Psoas muscle (tissue), 8 donors: ENCODE results near the gene GPR63. TPM values are rescaled to one million over a fixed set of nuclear protein-coding genes. Genes with fewer than 3 reads are reported as not detected.

Experiments
- ATAC-seq, 4 donors: fragments of 200-7000 bp; cut with Tn5 transposase; one replicate each; pipeline ENCODE4 v1.9.1; 2020; ENCODE audit warnings: moderate library complexity in 3 of 4, mild to moderate bottlenecking in 2 of 4
- DNase-seq, 2 donors: peaks; one replicate each; pipeline ENCODE4 v3.0.0-alpha.2; 2020
- H3K27ac ChIP-seq: fragments of 200-600 bp; one replicate; pipeline ENCODE4 v1.8.0; 2022
- H3K27me3 ChIP-seq, 3 donors: fragments of 200-600 bp in 1 of 3; one replicate each; pipeline versions ENCODE4 v1.6.1 to v1.8.0; 2013 to 2022; ENCODE audit warnings: low read length in 2 of 3, mild to moderate bottlenecking in 2 of 3, moderate library complexity in 1 of 3; ENCODE audit not compliant: insufficient read depth in 3 of 3
- H3K36me3 ChIP-seq, 2 donors: fragments of 200-600 bp in 1 of 2; one replicate each; pipeline versions ENCODE4 v1.6.1 to v1.8.0; 2013 to 2022; ENCODE audit warnings: low read depth in 1 of 2, mild to moderate bottlenecking in 1 of 2, moderate library complexity in 1 of 2; ENCODE audit not compliant: insufficient read depth in 1 of 2
- H3K4me1 ChIP-seq: fragments of 200-600 bp; one replicate; pipeline ENCODE4 v1.8.0; 2022
- H3K4me3 ChIP-seq: fragments of 200-600 bp; one replicate; pipeline ENCODE4 v1.8.0; 2022; ENCODE audit warnings: mild to moderate bottlenecking
- H3K9me3 ChIP-seq: fragments of 200-600 bp; one replicate; pipeline ENCODE4 v1.8.0; 2022
- CTCF ChIP-seq: fragments of 200-600 bp; IDR thresholded peaks from one replicate; pipeline ENCODE4 v1.8.0; 2022; ENCODE audit warnings: antibody characterized with exemption
- WGBS, 3 donors: extraction: QIAGEN DNeasy Blood & Tissue Kit; methylation state at CpG; one replicate each; pipeline versions ENCODE4 v1.1.6 to v1.1.7; 2013; 5-methylcytosine and 5-hydroxymethylcytosine counted together
- intact Hi-C, 2 donors: fragments of 100-400 bp; cut with DNase I; formaldehyde crosslinking; loops; one replicate each; pipeline versions ENCODE4 v1.11.0 to v1.14.2; 2022
- polyA plus RNA-seq, 3 donors: library from polyadenylated mRNA; stranded (reverse); fragments of 200-250 nt; gene quantifications; one replicate each; pipeline ENCODE4 v1.2.3, GENCODE V29; 2013
- total RNA-seq, 4 donors: library from RNA; stranded (reverse); fragmentation: NEBNext Ultra II Directional in 2 of 4; extraction: Animal tissue kit (Norgen Biotek cat#: 25700) in 2 of 4; gene quantifications; one replicate each; pipeline versions ENCODE4 v1.2.1 to v1.2.4, GENCODE V29; 2021 to 2023
- donor health status: healthy with polysubstance abuse.
- donor health status: DM: no; HTN: no; CAD: no; lungs with moderate emphysema.
- donor health status: Bipolar disorder and iron deficiency.
- donor health status: healthy.
- donor health status: DM: yes; HTN: yes; CAD: no.
- donor health status: DM: no; HTN: no; CAD: no.
- donor health status: DM: no; HTN: no; CAD: no.
- donor health status: DM: yes; HTN: yes; CAD: no.

Gene GPR63
- total and polyA plus RNA-seq, 7 donors: 0.03 to 0.13 (median 0.07) TPM; not detected in 1

- no peak for ATAC-seq
- Histone ChIP-seq H3K4me3 (no peak overlapping the region), H3K4me1 (no peaks in the 10 kb centered on the region), H3K27ac (no peak overlapping the region), H3K36me3 (no peaks in the 10 kb centered on the region), H3K27me3 (no peaks in the 10 kb centered on the region), H3K9me3 (no peaks in the 10 kb centered on the region)
- no peak for DNase-seq
- 29 to 59% (median 56%) methylated on average over 1 of the region's 1 CpG for WGBS, 3 donors
- intact Hi-C loops: no loop called here
- no peak for TF ChIP-seq CTCF
Observed at GRCh38 chr6:96862560-96862959, 25.3 kb upstream of the GPR63 start.

- no peak for TF ChIP-seq CTCF
- no peaks in the 10 kb centered on the region for H3K36me3 ChIP-seq
- no peak for ATAC-seq
- no peaks in the 10 kb centered on the region for H3K4me1 ChIP-seq
- DNase-seq: no peak
- intact Hi-C loops: no loop called here
- H3K9me3 ChIP-seq: no peaks in the 10 kb centered on the region
- no peaks in the 10 kb centered on the region for H3K27me3 ChIP-seq
- H3K4me3 ChIP-seq: no peak overlapping the region
- no peak overlapping the region for H3K27ac ChIP-seq
Observed at GRCh38 chr6:96861588-96861987, 24.3 kb upstream of the GPR63 start.

- ATAC-seq (no peak), DNase-seq (no peak)
- Histone ChIP-seq H3K27ac (no peak overlapping the region), H3K9me3 (no peaks in the 10 kb centered on the region), H3K27me3 (no peaks in the 10 kb centered on the region), H3K36me3 (no peaks in the 10 kb centered on the region), H3K4me1 (no peaks in the 10 kb centered on the region), H3K4me3 (no peak overlapping the region)
- intact Hi-C loops: no loop called here
- TF ChIP-seq CTCF: no peak
- WGBS, 3 donors: 34 to 51% (median 38%) methylated on average over 1 of the region's 1 CpG
Observed at GRCh38 chr6:96856856-96857255, 19.6 kb upstream of the GPR63 start.

- no peak overlapping the region for H3K4me3 ChIP-seq
- 80 to 83% (median 81%) methylated on average over 2 of the region's 2 CpGs for WGBS, 3 donors
- TF ChIP-seq CTCF: no peak
- H3K27ac ChIP-seq: no peak overlapping the region
- H3K27me3 ChIP-seq: no peaks in the 10 kb centered on the region
- H3K9me3 ChIP-seq: no peaks in the 10 kb centered on the region
- H3K4me1 ChIP-seq: no peaks in the 10 kb centered on the region
- ATAC-seq: no peak
- intact Hi-C loops: no loop called here
- DNase-seq: no peak
- no peaks in the 10 kb centered on the region for H3K36me3 ChIP-seq
Observed at GRCh38 chr6:96853083-96853482, 15.8 kb upstream of the GPR63 start.

- no peak overlapping the region for H3K4me3 ChIP-seq
- H3K27ac ChIP-seq: no peak overlapping the region
- no peak for TF ChIP-seq CTCF
- H3K36me3 ChIP-seq: no peaks in the 10 kb centered on the region
- ATAC-seq (no peak), DNase-seq (no peak)
- no peaks in the 10 kb centered on the region for H3K9me3 ChIP-seq
- no peaks in the 10 kb centered on the region for H3K27me3 ChIP-seq
- 95 to 99% (median 95%) methylated on average over 3 of the region's 3 CpGs for WGBS, 3 donors
- no peaks in the 10 kb centered on the region for H3K4me1 ChIP-seq
- intact Hi-C loops: no loop called here
Observed at GRCh38 chr6:96852605-96853004, 15.3 kb upstream of the GPR63 start.
